Suprapubic skin (tissue), 3 donors: ENCODE results near the gene SORCS1.

Experiments used
- CTCF ChIP-seq, 2 donors: fragments of 200-600 bp in 1 of 2; fragments of 450-650 bp in 1 of 2; sonication (generic) in 1 of 2; IDR thresholded peaks; one replicate each; pipeline ENCODE4 v1.5.1; 2016 to 2019; ENCODE audit warnings: antibody characterized with exemption in 2 of 2, mild to moderate bottlenecking in 1 of 2, moderate library complexity in 1 of 2
- POLR2AphosphoS5 ChIP-seq, 3 donors: sonication (generic); formaldehyde crosslinking; IDR thresholded peaks; one replicate each; pipeline ENCODE4 v1.6.1; 2017; ENCODE audit warnings: antibody characterized with exemption in 3 of 3

GRCh38 chr10:106978756-106979155 is 185.8 kb downstream of the SORCS1 start:
- TF ChIP-seq CTCF (IDR thresholded peaks at IDR 0.05) (no peak), POLR2AphosphoS5 (IDR thresholded peaks at IDR 0.05) (no peak)
